Endothelial cell of umbilical vein (primary cell): ENCODE data around the gene RAD9A. TPM values are rescaled to one million over a fixed set of nuclear protein-coding genes. Genes with fewer than 3 reads are reported as not detected.

Experiments
- BruUV-seq: library from RNA; stranded (reverse); fragments of 400-500 nt; replicated peaks from 2 replicates; lab custom pipeline; 2021; lab: Mats Ljungman, UMichigan
- CTCF ChIA-PET: fragments of 300-600, 350-600 bp; sonication (Branson Sonifier 250); formaldehyde crosslinking; loops from one replicate; lab custom pipeline; 2021; ENCODE audit warnings: antibody characterized with exemption, inconsistent platforms; lab: Charles Lee
- POLR2A ChIA-PET: fragments of 300-600, 350-600 bp; sonication (Branson Sonifier 250); formaldehyde crosslinking; loops from one replicate; lab custom pipeline; 2021; ENCODE audit warnings: antibody characterized with exemption, inconsistent platforms; lab: Charles Lee
- DNase-seq: peaks from one replicate; pipeline ENCODE4 v3.0.0-alpha.2; 2011; ENCODE audit warnings: low read depth, low spot score
- FAIRE-seq: peaks from 2 replicates; lab custom pipeline; 2011; peaks lifted over from hg19 to GRCh38; lab: Jason Lieb, UNC
- H2AFZ ChIP-seq: 2 replicates; pipeline ENCODE4 v1.6.0; 2012; ENCODE audit warnings: low read depth, low read length, control low read depth, inconsistent platforms
- H3K27ac ChIP-seq: 2 replicates; pipeline ENCODE4 v1.5.1; 2011; ENCODE audit warnings: low read depth, mild to moderate bottlenecking, control low read depth, low read length, moderate library complexity; ENCODE audit not compliant: insufficient read depth
- H3K27me3 ChIP-seq, 2 experiments: 2 replicates each; pipeline versions ENCODE4 v1.6.0 to v1.6.1; 2011; ENCODE audit warnings: low read length in 2 of 2, mixed read lengths in 1 of 2; ENCODE audit not compliant: control insufficient read depth in 2 of 2, insufficient read depth in 2 of 2
- H3K36me3 ChIP-seq, 2 experiments: 2 replicates in 1 of 2; 3 replicates in 1 of 2; pipeline ENCODE4 v1.5.1; 2011; ENCODE audit warnings: low read length in 2 of 2, mild to moderate bottlenecking in 1 of 2, moderate library complexity in 1 of 2; ENCODE audit not compliant: control insufficient read depth in 2 of 2, insufficient read depth in 2 of 2; ENCODE audit errors: extremely low read depth in 1 of 2
- H3K4me1 ChIP-seq: 3 replicates; pipeline ENCODE4 v1.5.1; 2011; ENCODE audit warnings: mild to moderate bottlenecking, low read length; ENCODE audit not compliant: control insufficient read depth, insufficient read depth; ENCODE audit errors: extremely low read depth
- H3K4me2 ChIP-seq: 2 replicates; pipeline ENCODE4 v1.6.1; 2011; ENCODE audit warnings: low read length, control low read depth, mixed read lengths; ENCODE audit not compliant: insufficient read depth
- H3K4me3 ChIP-seq, 3 experiments: fragments of 200-600 bp in 1 of 3; sonication (generic), shearing (Covaris generic) in 1 of 3; replicated peaks in 1 of 3; 2 replicates each; pipeline ENCODE4 v1.5.1; 2011 to 2016; ENCODE audit warnings: control low read depth in 3 of 3, low read length in 3 of 3, mild to moderate bottlenecking in 2 of 3, inconsistent platforms in 1 of 3, low read depth in 1 of 3, moderate library complexity in 1 of 3; ENCODE audit not compliant: insufficient read depth in 1 of 3
- H3K79me2 ChIP-seq: 2 replicates; pipeline ENCODE4 v1.6.0; 2012; ENCODE audit warnings: low read length, inconsistent platforms; ENCODE audit not compliant: control insufficient read depth, insufficient read depth
- H3K9ac ChIP-seq: replicated peaks from 2 replicates; pipeline ENCODE3; 2011; ENCODE audit warnings: low read length, control low read depth; ENCODE audit not compliant: insufficient read depth; ENCODE audit errors: extremely low read depth
- H3K9me1 ChIP-seq: replicated peaks from 3 replicates; pipeline ENCODE4 v1.6.0; 2011; ENCODE audit warnings: mild to moderate bottlenecking, low read length; ENCODE audit not compliant: control insufficient read depth, insufficient read depth; ENCODE audit errors: extremely low read depth
- H3K9me3 ChIP-seq: replicated peaks from 2 replicates; pipeline ENCODE4 v1.5.1; 2012; ENCODE audit warnings: low read length, inconsistent platforms; ENCODE audit not compliant: control insufficient read depth, insufficient read depth
- H4K20me1 ChIP-seq: replicated peaks from 2 replicates; pipeline ENCODE3; 2011; ENCODE audit warnings: mild to moderate bottlenecking, low read length; ENCODE audit not compliant: control insufficient read depth, insufficient read depth; ENCODE audit errors: extremely low read depth
- EZH2 ChIP-seq: IDR thresholded peaks from 2 replicates; pipeline ENCODE4 v1.6.1; 2012; ENCODE audit warnings: borderline replicate concordance, low read depth, mild to moderate bottlenecking, moderate library complexity, low read length, inconsistent platforms; ENCODE audit not compliant: severe bottlenecking
- FOS ChIP-seq: IDR thresholded peaks from 2 replicates; pipeline ENCODE4 v1.6.1; 2011; ENCODE audit warnings: mild to moderate bottlenecking, low read length, moderate library complexity, borderline replicate concordance; ENCODE audit not compliant: insufficient read depth
- GATA2 ChIP-seq: IDR thresholded peaks from 2 replicates; pipeline ENCODE4 v1.7.0; 2011; ENCODE audit warnings: low read depth, mild to moderate bottlenecking, moderate library complexity, mixed read lengths, low read length; ENCODE audit not compliant: insufficient read length, insufficient read depth
- JUN ChIP-seq: IDR thresholded peaks from 2 replicates; pipeline ENCODE4 v1.6.1; 2011; ENCODE audit warnings: borderline replicate concordance, low read depth; ENCODE audit not compliant: insufficient read length, insufficient read depth
- MYC ChIP-seq: IDR thresholded peaks from one replicate; pipeline ENCODE4 v1.6.1; 2011; ENCODE audit warnings: mild to moderate bottlenecking, low read depth, low read length
- POLR2A ChIP-seq: IDR thresholded peaks from 2 replicates; pipeline ENCODE4 v1.6.1; 2012; ENCODE audit warnings: low read depth, mild to moderate bottlenecking, control low read depth, low read length
- POLR2AphosphoS5 ChIP-seq: IDR thresholded peaks from 2 replicates; pipeline ENCODE4 v1.6.1; 2012; ENCODE audit warnings: low read depth, mild to moderate bottlenecking, control low read depth, low read length, moderate library complexity; ENCODE audit not compliant: insufficient read depth
- dilution Hi-C: fragments of 300-500 bp; cut with MboI; formaldehyde crosslinking; loops from one replicate; pipeline ENCODE4 v1.15.0; 2019; ENCODE audit warnings: low sequenced_read_pairs; ENCODE audit not compliant: extremely low pct_ligation_motif_present
- intact Hi-C: fragments of 100-400 bp; cut with micrococcal nuclease; formaldehyde crosslinking; loops from one replicate; pipeline ENCODE4 v1.10.0; 2022
- polyA plus RNA-seq, 4 experiments: library from polyadenylated mRNA; depleted of rRNA in 3 of 4; stranded (reverse) in 3 of 4; unstranded in 1 of 4; fragments of >200 nt; gene quantifications; 2 replicates each; pipeline versions ENCODE4 v1.2.1 to v1.2.3, GENCODE V29; 2011 to 2012; ENCODE audit warnings: missing spikeins in 1 of 4
- total RNA-seq: library from RNA; stranded (reverse); gene quantifications from 2 replicates; pipeline ENCODE4 v1.2.3, GENCODE V29; 2021
- TF ChIP-seq, protein P1 (sequence below): IDR thresholded peaks from 2 replicates; pipeline ENCODE4 v1.6.1; 2011; ENCODE audit not compliant: insufficient read depth, insufficient read length
- TF ChIP-seq, protein P2 (sequence below), 2 donors: IDR thresholded peaks; 1 replicate in 1 of 2; 2 replicates in 1 of 2; pipeline ENCODE4 v1.5.1; 2011; ENCODE audit warnings: low read length in 2 of 2, mild to moderate bottlenecking in 2 of 2, moderate library complexity in 2 of 2, control low read depth in 1 of 2, inconsistent platforms in 1 of 2, low read depth in 1 of 2; ENCODE audit not compliant: insufficient read depth in 1 of 2; ENCODE audit errors: extremely low read depth in 1 of 2

The RAD9A gene
- total and polyA plus RNA-seq, 2 donors (not counting 3 experiments of a cell fraction or from before 2014, with no cell fraction given): 18.4 to 22.2 TPM

DNA sequence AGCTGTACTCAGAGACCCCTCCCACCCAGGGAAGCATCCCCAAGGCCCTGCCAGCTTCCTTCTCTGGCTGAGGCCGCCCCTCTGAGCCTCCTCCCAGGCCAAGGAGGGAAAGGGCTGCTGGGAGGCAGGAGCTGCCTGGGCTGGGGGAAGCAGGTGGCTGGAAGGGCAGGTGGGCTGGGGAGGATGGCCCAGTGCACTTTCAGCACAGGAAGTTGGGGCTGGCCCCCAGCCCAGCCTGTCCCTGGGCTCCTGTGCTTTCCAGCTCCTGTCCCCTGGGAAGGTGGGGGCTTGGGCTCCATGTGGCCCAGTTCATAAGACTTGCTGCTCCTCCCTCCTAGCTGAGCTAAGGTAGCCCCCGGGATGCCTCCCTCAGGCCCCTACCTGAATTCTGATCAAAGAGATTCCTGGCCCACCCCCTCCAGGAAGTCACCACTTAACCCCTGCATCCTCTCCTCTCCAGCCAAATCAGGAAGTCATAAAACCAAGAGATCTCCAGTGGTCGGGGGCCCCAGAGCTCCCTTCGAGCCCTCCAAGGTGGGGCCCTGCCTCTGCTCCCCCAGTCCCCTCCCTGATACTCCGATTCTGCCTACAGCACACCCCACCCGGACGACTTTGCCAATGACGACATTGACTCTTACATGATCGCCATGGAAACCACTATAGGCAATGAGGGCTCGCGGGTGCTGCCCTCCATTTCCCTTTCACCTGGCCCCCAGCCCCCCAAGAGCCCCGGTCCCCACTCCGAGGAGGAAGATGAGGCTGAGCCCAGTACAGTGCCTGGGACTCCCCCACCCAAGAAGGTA, 5.0 kb downstream of the RAD9A start:
- CTCF ChIA-PET: interaction anchor here (2.7 kb wide), 1 partner anchor 14 kb away, joined by 9 read pairs; no protein-coding TSS in a partner anchor
- H2AFZ ChIP-seq: no peak overlapping the region
- DNase-seq (no peak), FAIRE-seq (peak; percentile 54)
- no peak overlapping the region for H3K4me3 ChIP-seq
- peaks cover 6 to 27% of the 10 kb centered on the region in 2 experiments for H3K36me3 ChIP-seq
- H3K79me2 ChIP-seq: peaks cover 19% of the 10 kb centered on the region
- no TSS peak for BruUV-seq
- H3K4me2 ChIP-seq: no peak overlapping the region
- peaks cover 20% of the 10 kb centered on the region for H3K4me1 ChIP-seq
- intact Hi-C loops: no loop called here
- dilution Hi-C loops: no loop called here
- TF ChIP-seq POLR2A (peak; percentile 16), POLR2AphosphoS5 (no peak)
- POLR2A ChIA-PET: no interaction called here
- no peaks in the 10 kb centered on the region for H3K27me3 ChIP-seq
- H3K9ac ChIP-seq: no peak overlapping the region
- H3K27ac ChIP-seq: no peak overlapping the region
- H4K20me1 ChIP-seq: no peaks in the 10 kb centered on the region
- no peaks in the 10 kb centered on the region for H3K9me3 ChIP-seq
- no peaks in the 10 kb centered on the region for H3K9me1 ChIP-seq

DNA sequence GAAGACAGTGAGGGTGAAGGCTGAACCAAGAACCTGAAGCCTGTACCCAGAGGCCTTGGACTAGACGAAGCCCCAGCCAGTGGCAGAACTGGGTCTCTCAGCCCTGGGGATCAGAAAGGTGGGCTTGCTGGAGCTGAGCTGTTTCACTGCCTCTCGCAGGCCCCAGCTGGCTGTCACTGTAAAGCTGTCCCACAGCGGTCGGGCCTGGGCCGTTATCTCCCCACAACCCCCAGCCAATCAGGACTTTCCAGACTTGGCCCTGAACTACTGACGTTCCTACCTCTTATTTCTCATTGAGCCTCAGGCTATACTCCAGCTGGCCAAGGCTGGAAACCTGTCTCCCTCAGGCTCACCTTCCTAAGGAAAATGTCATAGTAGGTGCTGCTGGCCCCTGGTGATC, 5.8 kb downstream of the RAD9A start:
- Histone ChIP-seq H3K79me2 (peaks cover 19% of the 10 kb centered on the region), H3K4me2 (no peak overlapping the region), H3K27ac (no peak overlapping the region), H3K27me3 (no peaks in the 10 kb centered on the region), H4K20me1 (no peaks in the 10 kb centered on the region), H3K4me3 (no peak overlapping the region), H3K9me3 (no peaks in the 10 kb centered on the region), H2AFZ (no peak overlapping the region), H3K36me3 (peaks cover 6 to 27% of the 10 kb centered on the region in 2 experiments), H3K4me1 (peaks cover 21% of the 10 kb centered on the region), H3K9ac (no peak overlapping the region), H3K9me1 (no peaks in the 10 kb centered on the region)
- TF ChIP-seq, protein P1, sequence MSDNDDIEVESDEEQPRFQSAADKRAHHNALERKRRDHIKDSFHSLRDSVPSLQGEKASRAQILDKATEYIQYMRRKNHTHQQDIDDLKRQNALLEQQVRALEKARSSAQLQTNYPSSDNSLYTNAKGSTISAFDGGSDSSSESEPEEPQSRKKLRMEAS: no peak
- TF ChIP-seq MYC (no peak), JUN (no peak), POLR2A (no peak), FOS (no peak), GATA2 (no peak), EZH2 (no peak)
- TF ChIP-seq, protein P2, sequence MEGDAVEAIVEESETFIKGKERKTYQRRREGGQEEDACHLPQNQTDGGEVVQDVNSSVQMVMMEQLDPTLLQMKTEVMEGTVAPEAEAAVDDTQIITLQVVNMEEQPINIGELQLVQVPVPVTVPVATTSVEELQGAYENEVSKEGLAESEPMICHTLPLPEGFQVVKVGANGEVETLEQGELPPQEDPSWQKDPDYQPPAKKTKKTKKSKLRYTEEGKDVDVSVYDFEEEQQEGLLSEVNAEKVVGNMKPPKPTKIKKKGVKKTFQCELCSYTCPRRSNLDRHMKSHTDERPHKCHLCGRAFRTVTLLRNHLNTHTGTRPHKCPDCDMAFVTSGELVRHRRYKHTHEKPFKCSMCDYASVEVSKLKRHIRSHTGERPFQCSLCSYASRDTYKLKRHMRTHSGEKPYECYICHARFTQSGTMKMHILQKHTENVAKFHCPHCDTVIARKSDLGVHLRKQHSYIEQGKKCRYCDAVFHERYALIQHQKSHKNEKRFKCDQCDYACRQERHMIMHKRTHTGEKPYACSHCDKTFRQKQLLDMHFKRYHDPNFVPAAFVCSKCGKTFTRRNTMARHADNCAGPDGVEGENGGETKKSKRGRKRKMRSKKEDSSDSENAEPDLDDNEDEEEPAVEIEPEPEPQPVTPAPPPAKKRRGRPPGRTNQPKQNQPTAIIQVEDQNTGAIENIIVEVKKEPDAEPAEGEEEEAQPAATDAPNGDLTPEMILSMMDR (IDR thresholded peaks at IDR 0.05; ENCODE audit: extremely low read depth in 1 of 2, insufficient read depth in 1 of 2, low read depth in 1 of 2, low read length in 2 of 2): no peak
- no TSS peak for BruUV-seq
- dilution Hi-C loops (no loop called here), intact Hi-C loops (no loop called here)
- DNase-seq (no peak), FAIRE-seq (no peak)
- CTCF ChIA-PET: interaction anchor here (1.4 to 2.7 kb wide), 2 partner anchors 8 to 15 kb away, joined by 6 to 9 read pairs; no protein-coding TSS in a partner anchor
- POLR2A ChIA-PET: no interaction called here
